Measurements from ENCODE around the gene SCGB3A2. TPM values are rescaled to one million over a fixed set of nuclear protein-coding genes. Genes with fewer than 3 reads are reported as not detected.

SCGB3A2 gene
- total and polyA plus RNA-seq, 2 donors (not counting 3 experiments of a cell fraction or from before 2014, with no cell fraction given): not detected

DNA sequence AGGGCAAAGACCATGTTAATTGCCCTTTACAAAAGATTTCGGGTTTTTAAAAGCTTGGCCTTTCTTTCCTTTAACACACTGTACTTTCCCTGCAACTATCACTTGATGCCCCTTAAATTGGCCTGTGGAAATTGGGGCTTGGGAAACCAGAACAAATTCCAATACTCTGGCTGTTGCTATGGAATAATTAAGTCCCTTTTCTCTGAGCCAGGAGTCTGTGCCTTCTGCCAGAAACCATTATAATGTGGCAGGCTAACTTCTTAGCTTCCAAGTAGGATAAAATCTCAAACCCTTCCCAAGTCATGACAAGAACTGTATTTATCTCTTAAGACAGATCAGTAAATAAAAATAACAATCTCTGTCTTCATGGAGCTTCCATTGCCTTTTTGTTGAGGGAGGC lies 46.0 kb upstream of the SCGB3A2 start:
- TF ChIP-seq POLR2A (IDR thresholded peaks at IDR 0.05; ENCODE audit: low read depth, low read length): no peak
- TF ChIP-seq POLR2AphosphoS5 (IDR thresholded peaks at IDR 0.05; ENCODE audit: insufficient read depth, low read depth, low read length): no peak
- no peak for TF ChIP-seq MYC (IDR thresholded peaks at IDR 0.05; ENCODE audit: low read depth, low read length)
- TF ChIP-seq JUN (IDR thresholded peaks at IDR 0.05; ENCODE audit: borderline replicate concordance, insufficient read depth, insufficient read length, low read depth): no peak
- no peak for TF ChIP-seq FOS (IDR thresholded peaks at IDR 0.05; ENCODE audit: borderline replicate concordance, insufficient read depth, low read length)
- no peaks in the 10 kb centered on the region for H3K9me1 ChIP-seq (replicated peaks; ENCODE audit: control insufficient read depth, extremely low read depth, insufficient read depth, low read length)
- ChIA-PET CTCF (interaction anchor here (0.7 to 3.7 kb wide), 2 partner anchors 9 to 10 kb away, joined by 3 to 14 read pairs; no protein-coding TSS in a partner anchor), POLR2A (interaction anchor here (0.6 kb wide), 1 partner anchor 209 kb away, joined by 4 read pairs; no protein-coding TSS in a partner anchor)
- no peak overlapping the region for H3K9ac ChIP-seq (replicated peaks; ENCODE audit: extremely low read depth, insufficient read depth, low read length)
- DNase-seq (ENCODE audit: low read depth, low spot score): no peak
- H4K20me1 ChIP-seq (replicated peaks; ENCODE audit: control insufficient read depth, extremely low read depth, insufficient read depth, low read length): no peaks in the 10 kb centered on the region
- H3K36me3 ChIP-seq (ENCODE audit: control insufficient read depth in 2 of 2, extremely low read depth in 1 of 2, insufficient read depth in 2 of 2, low read length in 2 of 2): no peaks in the 10 kb centered on the region
- no peaks in the 10 kb centered on the region for H3K79me2 ChIP-seq (ENCODE audit: control insufficient read depth, insufficient read depth, low read length)
- no peak overlapping the region for H3K27ac ChIP-seq (ENCODE audit: insufficient read depth, low read depth, low read length)
- no peaks in the 10 kb centered on the region for H3K4me1 ChIP-seq (ENCODE audit: control insufficient read depth, extremely low read depth, insufficient read depth, low read length)
- H3K4me2 ChIP-seq (ENCODE audit: insufficient read depth, low read length): no peak overlapping the region
- no peak for FAIRE-seq
- H3K4me3 ChIP-seq (replicated peaks in 1 of 3; ENCODE audit: insufficient read depth in 1 of 3, low read depth in 1 of 3, low read length in 3 of 3): no peak overlapping the region
- no peak overlapping the region for H2AFZ ChIP-seq (ENCODE audit: low read depth, low read length)
- intact Hi-C loops (cut with micrococcal nuclease): no loop called here
- dilution Hi-C loops (cut with MboI; ENCODE audit: extremely low pct_ligation_motif_present, low sequenced_read_pairs): no loop called here
- H3K9me3 ChIP-seq (replicated peaks; ENCODE audit: control insufficient read depth, insufficient read depth, low read length): no peaks in the 10 kb centered on the region
- peaks cover 0 to 5% of the 10 kb centered on the region in 2 experiments for H3K27me3 ChIP-seq (ENCODE audit: control insufficient read depth in 2 of 2, insufficient read depth in 2 of 2, low read length in 2 of 2)
- no TSS peak for BruUV-seq (replicated peaks)

GRCh38 chr5:147835386-147835798 lies 43.1 kb upstream of the SCGB3A2 start:
- FAIRE-seq (no peak), DNase-seq (ENCODE audit: low read depth, low spot score) (no peak)
- ChIA-PET POLR2A (no interaction called here), CTCF (no interaction called here)
- no peaks in the 10 kb centered on the region for H3K36me3 ChIP-seq (ENCODE audit: control insufficient read depth in 2 of 2, extremely low read depth in 1 of 2, insufficient read depth in 2 of 2, low read length in 2 of 2)
- H3K27me3 ChIP-seq (ENCODE audit: control insufficient read depth in 2 of 2, insufficient read depth in 2 of 2, low read length in 2 of 2): no peaks in the 10 kb centered on the region
- intact Hi-C loops (cut with micrococcal nuclease) (no loop called here), dilution Hi-C loops (cut with MboI; ENCODE audit: extremely low pct_ligation_motif_present, low sequenced_read_pairs) (no loop called here)
- no peaks in the 10 kb centered on the region for H4K20me1 ChIP-seq (replicated peaks; ENCODE audit: control insufficient read depth, extremely low read depth, insufficient read depth, low read length)
- no peak overlapping the region for H3K9ac ChIP-seq (replicated peaks; ENCODE audit: extremely low read depth, insufficient read depth, low read length)
- no peaks in the 10 kb centered on the region for H3K9me1 ChIP-seq (replicated peaks; ENCODE audit: control insufficient read depth, extremely low read depth, insufficient read depth, low read length)
- no peak overlapping the region for H3K4me2 ChIP-seq (ENCODE audit: insufficient read depth, low read length)
- H3K9me3 ChIP-seq (replicated peaks; ENCODE audit: control insufficient read depth, insufficient read depth, low read length): no peaks in the 10 kb centered on the region
- BruUV-seq (replicated peaks): no TSS peak
- H3K79me2 ChIP-seq (ENCODE audit: control insufficient read depth, insufficient read depth, low read length): no peaks in the 10 kb centered on the region
- no peaks in the 10 kb centered on the region for H3K4me1 ChIP-seq (ENCODE audit: control insufficient read depth, extremely low read depth, insufficient read depth, low read length)
- TF ChIP-seq GATA2 (IDR thresholded peaks at IDR 0.05; ENCODE audit: insufficient read depth, insufficient read length, low read depth, low read length) (no peak), POLR2AphosphoS5 (IDR thresholded peaks at IDR 0.05; ENCODE audit: insufficient read depth, low read depth, low read length) (no peak), FOS (IDR thresholded peaks at IDR 0.05; ENCODE audit: borderline replicate concordance, insufficient read depth, low read length) (no peak), POLR2A (IDR thresholded peaks at IDR 0.05; ENCODE audit: low read depth, low read length) (no peak), EZH2 (IDR thresholded peaks at IDR 0.05; ENCODE audit: borderline replicate concordance, low read depth, low read length, severe bottlenecking) (no peak), JUN (IDR thresholded peaks at IDR 0.05; ENCODE audit: borderline replicate concordance, insufficient read depth, insufficient read length, low read depth) (no peak), CTCF (IDR thresholded peaks at IDR 0.05; ENCODE audit: extremely low read depth in 1 of 2, insufficient read depth in 1 of 2, low read depth in 1 of 2, low read length in 2 of 2) (no peak), MYC (IDR thresholded peaks at IDR 0.05; ENCODE audit: low read depth, low read length) (no peak)
- TF ChIP-seq, protein P1, sequence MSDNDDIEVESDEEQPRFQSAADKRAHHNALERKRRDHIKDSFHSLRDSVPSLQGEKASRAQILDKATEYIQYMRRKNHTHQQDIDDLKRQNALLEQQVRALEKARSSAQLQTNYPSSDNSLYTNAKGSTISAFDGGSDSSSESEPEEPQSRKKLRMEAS (IDR thresholded peaks at IDR 0.05; ENCODE audit: insufficient read depth, insufficient read length): no peak
- no peak overlapping the region for H2AFZ ChIP-seq (ENCODE audit: low read depth, low read length)
- no peak overlapping the region for H3K4me3 ChIP-seq (replicated peaks in 1 of 3; ENCODE audit: insufficient read depth in 1 of 3, low read depth in 1 of 3, low read length in 3 of 3)
- no peak overlapping the region for H3K27ac ChIP-seq (ENCODE audit: insufficient read depth, low read depth, low read length)
